GM19023 (cell line): ENCODE measurements around the gene GOLGB1.
A peak's percentile ranks its signal among the peaks of the same experiment; 100 is the strongest.
"Not testable (repeated sequence)": the region's sequence is repeated elsewhere in the genome, so short reads cannot be mapped to it uniquely, and the experiment has no call there.

Experiments used
- ATAC-seq: cut with Tn5 transposase; IDR thresholded peaks from one replicate; pipeline ENCODE4 v1.9.1; 2021; ENCODE audit warnings: mild to moderate bottlenecking, moderate library complexity; ENCODE audit not compliant: unreplicated experiment

GOLGB1 gene

GRCh38 chr3:121690777-121691405, 58.6 kb downstream of the GOLGB1 start:
- ATAC-seq, result peak; percentile 57

GRCh38 chr3:121688747-121689146, 60.8 kb downstream of the GOLGB1 start:
- ATAC-seq, result not testable (repeated sequence)

DNA sequence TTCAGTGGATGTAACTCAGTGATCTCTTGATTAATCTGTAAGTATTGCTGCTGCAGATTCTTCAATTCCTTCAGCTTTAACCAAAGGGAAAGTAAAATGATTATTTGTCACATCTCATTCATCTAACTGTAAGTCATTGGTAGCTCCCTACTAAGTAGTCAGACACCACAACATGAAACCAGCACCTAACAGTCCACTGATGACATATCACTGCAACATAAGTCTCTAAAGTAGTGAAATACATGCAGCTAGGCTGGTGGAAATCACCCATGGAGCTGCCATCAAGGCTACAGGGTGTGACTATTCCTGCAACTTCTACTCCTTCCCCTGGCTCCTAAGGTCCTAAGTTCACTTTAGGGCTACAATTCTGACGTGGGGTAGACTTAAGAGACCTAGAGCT, 67.7 kb downstream of the GOLGB1 start:
- no peak for ATAC-seq

DNA sequence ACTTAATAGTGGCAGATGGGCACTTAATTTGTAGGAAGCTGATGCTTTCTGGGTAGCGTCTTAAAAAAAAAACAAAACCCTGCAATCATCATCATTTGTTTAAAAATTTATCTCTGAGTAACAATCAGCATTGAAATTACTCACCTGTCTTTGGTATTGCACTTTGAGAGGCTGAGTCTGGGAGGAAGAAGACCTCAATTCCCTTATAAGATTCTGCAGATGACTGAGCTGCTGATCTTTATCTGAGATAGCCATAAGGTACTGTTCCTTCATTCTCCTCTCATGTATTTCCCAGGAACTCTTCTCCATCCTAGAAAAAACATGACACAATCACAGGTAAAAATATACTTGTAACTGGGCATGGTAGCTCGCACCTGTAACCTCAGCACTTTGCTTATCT, 72.4 kb downstream of the GOLGB1 start:
- no peak for ATAC-seq

DNA sequence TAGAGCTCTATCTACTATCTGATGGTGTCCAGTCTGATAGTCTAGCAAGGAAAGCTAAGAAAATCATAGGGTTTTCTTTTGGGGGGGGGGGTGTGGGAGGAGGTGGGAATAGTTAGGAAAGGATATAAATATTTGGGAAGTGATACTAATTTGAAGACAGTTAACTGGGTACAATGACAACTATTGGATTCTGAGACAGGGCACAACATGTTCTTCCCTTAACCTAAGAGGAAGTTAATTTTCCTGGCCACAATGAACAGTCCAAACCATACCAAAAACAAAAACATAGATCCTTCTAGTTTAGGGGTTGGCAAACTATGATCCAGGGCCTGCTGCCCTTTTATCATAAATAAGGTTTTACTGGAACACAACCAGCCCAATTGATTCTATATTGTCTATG, 78.9 kb downstream of the GOLGB1 start:
- ATAC-seq, result no peak

GRCh38 chr3:121667333-121667732, 82.2 kb downstream of the GOLGB1 start:
- ATAC-seq, result no peak

- no peak for ATAC-seq
Measured at GRCh38 chr3:121665488-121665887, 84.1 kb downstream of the GOLGB1 start.

DNA sequence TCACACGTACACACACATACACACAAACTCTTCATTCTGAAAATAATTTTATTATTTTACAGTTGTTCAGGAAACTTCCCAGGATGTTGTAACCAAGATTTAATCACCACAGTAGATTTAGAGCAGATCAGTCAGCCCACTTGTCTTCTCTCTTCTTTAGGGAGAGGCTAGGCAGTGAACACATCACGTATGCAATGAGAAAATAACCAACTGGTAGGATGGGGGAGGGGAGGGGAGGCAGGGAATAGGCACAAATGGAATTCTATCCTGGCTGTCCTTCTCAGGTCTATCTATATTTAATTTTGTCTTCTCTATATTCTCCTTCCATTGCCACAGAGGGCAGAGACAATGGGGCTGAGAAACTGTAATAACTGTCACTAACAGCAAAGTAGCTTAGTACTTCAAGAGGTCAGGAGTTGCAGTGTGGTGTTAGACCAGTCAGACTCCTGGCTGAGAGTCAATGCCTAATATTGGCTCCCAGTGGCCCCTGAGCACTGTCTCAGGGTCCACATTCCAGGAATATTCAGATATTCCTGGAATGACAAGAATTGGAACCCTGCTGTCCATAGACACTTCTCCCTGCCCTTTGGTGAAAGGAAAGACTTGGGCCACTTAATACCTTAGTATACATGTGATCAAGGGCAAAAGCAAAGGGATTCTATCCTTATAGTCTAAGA, 86.2 kb downstream of the GOLGB1 start:
- ATAC-seq, result no peak

- no peak for ATAC-seq
Measured at GRCh38 chr3:121662742-121663141, 86.8 kb downstream of the GOLGB1 start.

DNA sequence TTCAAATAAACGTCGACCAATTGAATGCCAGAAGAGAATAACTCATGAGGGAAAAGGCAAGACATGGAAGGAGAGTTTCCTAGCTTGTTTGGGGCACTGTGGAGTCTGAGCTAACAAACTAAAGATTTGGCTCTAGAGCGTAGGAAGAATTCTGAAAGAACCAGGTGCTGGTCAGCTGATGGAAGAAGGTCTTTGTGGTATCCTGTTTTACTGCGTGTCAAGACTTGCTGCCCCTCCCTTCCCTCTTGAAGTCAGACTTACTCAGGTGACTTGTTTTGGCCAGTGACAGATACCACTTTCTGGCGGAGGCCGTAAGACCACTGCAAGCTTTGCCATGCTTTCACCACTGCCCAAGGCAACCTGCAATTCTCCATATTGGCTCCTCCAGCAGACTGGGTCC, 88.2 kb downstream of the GOLGB1 start:
- no peak for ATAC-seq

DNA sequence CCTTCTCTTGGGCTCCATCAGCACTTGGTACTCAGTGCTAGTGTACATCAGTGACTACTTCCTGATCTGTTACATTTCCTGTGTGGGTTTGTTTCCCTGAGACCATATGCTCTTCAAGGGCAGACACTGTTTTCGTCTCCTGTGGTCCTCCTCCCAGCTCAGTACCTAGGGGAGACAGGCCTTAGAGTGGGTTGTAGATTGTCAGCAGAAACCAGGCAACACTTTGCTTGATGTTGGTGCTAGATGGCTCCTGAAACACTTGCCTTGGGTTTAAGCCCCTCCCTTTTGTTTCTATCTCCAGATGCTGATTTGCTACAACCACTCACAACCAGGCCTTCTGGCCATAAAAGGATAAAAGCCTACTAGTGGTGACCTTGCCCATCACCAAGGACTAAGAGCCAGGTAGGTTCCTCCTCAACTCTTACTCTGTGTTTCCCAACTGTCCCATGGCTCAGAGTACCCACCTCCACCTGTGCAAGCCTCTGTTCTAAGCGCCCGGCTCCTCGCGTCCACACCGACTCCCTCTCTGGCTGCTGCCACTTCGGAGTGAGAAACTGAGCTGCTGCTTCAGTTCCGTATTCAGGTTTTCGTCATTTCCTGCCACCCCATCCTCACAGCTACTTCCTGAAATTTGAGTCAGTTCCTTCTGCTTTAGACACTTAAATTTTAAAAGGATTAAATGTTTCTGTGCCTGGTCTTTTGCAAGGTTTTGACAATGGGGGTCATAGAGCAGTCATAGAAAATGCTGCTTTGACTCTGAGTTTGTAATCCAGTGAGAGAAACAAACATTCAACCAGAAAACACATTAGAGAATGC, 89.0 kb downstream of the GOLGB1 start, which contains the start of gene HCLS1:
HCLS1 (minus strand) TSS at position 548 of the 816 bp plus-strand sequence. CDS start 2,556 bp downstream, outside the sequence.
- ATAC-seq, result peak; percentile 86

DNA sequence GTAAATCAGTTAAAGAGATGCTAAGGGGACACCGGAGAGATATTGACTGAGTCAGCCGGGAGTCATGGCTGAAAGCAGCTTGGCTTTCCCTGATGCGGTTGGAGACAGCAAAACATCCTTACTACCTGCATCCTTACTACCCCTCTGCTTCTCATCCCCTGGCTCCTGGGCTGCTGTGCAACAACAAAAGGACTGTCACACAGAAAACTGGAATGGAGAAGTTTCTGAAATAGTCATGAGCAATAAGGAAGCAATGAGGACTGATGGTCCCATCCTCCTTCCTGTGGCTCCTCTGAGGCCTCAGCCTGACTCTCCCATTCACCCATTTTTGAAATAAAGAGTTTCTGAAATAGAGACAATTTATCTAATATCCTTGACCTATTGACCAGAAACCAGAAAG, 90.0 kb downstream of the GOLGB1 start:
- ATAC-seq, result no peak

DNA sequence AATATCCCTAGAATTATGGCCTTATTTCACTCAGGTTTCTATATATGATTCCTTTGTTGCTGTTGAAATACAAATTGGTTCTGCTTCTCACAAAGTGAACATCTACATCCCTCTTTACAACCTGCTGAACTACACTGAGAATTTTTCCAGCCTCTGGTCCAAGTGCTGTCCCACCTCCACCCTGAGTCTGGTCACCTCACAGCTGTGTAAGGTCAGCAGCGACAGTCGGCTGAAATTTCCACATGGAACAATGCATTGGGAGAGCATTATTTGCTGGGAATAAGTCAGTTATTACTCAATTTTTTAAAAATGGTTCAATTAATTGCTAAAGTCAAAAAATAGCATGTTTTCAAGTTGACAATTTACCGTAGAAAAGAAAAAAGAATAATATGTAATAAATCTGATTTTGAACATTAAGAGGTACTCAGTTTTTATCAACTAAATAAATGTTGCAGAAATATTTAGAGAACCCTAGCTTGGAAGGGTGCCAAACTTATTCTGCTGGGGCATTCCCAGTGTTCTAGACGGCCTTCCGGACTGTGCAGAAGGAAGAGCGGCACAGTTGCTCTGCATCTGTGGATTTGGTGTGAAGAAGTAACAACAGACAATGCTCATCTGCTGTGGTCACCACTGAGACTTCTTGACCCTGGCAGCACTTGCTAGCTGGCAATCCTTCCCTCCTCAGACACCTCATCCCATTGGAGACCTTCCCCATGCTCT, 90.7 kb downstream of the GOLGB1 start:
- no peak for ATAC-seq

DNA sequence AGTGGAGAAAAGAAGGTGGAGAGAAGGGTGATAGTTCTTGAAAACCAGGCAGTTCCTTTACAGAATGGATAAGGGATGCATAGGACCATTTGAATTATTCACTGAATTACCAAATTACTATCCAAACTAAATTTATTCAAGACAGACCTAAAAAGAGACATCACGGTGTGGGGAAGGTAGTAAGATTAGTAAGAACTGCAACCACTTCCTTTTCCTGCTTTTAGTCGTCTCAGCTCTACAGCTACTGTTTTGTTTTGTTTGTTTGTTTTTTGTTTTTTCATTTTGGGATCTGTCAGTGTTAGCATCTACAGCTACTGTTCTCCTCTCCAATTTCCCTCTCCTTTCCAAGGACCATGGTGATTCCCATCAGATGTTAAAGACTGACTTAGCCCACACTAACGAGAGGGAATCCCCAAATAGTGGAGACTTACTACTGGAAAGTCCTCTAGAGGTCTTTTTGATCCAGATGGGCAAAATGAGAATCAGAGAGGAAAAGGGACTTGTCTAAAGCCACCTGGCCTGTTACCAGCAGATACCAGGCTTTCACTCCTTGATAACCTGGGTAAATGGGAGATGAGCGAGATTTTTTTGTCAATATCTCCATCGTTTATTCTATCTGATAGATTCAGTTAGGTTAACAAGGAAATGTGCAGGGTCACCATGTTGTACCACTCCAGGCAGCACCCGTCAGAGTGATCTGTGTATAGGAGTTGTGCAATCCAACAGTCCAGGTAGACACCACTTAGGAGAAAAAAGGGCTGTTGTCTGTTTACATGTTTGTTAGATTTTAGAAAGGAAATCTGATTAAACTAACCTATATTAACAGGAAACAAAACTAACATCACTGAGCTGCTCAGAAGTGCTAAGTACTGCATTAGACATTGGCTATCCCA, 94.8 kb downstream of the GOLGB1 start:
- peak; percentile 62 for ATAC-seq

DNA sequence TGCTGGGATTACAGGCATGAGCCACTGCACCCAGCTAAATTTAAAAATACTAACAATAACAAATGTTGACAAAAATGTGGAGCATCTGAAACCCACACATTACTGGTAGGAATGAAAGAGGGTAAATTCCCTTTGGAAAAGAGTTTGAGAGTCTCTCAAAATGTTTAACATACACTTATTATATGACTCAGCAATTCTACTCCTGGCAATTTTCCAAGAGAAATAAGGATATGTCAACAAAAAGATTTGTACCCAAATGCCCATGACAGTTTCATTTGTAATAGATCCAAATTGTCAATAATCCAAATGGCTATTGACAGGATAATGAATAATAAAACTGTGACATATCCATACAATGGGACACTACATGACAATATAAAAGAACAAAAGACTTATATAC, 97.9 kb downstream of the GOLGB1 start:
- no peak for ATAC-seq

DNA sequence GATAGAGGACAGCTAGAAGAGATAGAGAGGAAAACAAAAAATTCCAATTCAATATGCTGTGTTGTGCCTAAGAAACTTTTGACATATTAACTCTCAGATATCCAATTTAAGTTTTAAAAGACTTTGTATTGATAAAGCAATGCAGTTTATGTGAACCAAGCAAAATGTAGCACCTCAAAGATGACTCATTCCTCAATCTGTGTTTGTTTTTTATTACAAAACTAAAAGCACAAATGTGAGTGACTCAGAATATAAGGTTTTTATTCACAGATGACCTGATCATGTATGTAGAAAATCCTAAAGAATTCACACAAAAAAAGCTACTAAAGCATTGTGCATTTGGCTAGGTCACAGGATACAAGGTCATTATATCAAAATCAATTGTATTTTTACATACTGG, 99.9 kb downstream of the GOLGB1 start:
- no peak for ATAC-seq

DNA sequence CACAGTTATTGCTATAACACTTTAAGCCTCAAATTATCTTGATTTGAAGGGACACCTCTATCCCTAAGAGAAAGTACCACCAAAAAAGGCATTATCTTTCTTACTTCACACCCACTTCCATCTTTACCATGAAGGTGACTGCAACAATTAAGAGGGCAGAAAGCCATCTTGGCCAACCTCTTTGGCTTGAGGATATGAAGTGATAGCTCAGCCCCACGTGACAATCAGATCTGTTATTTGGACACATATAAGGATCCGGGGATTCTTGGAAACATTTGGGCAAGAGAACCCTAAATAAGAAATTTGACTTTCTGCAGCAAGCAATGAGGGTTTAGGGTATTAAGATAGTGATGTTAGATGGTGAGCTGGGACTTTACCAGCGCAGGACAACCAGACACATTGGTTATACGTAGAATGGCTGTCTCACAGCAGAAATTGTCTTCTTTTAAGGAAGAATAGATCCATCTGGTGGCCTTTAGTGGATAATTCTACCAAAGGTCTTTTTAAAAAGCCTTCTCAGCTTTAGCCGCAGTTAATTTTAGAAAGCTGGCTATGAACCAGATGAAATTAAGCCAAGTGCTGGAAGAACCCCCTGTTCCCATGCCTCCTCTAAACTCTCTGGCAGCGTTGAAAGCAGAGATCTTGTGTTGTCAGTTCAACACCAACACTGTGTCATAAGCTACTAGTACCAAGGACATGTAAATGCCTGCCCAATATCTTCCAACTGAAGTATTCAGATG, 101.2 kb downstream of the GOLGB1 start:
- no peak for ATAC-seq

- ATAC-seq, result no peak
Measured at GRCh38 chr3:121645054-121645453, 104.5 kb downstream of the GOLGB1 start.

GRCh38 chr3:121642601-121643314, 106.8 kb downstream of the GOLGB1 start:
- no peak for ATAC-seq
